NCI-H1436 (cell line): ENCODE measurements around the gene CYP26C1.
A peak's percentile ranks its signal among the peaks of the same experiment; 100 is the strongest.

Source experiments
- DNase-seq: peaks from one replicate; lab custom pipeline; 2025; lab: John Stamatoyannopoulos, UW

Gene CYP26C1

DNA sequence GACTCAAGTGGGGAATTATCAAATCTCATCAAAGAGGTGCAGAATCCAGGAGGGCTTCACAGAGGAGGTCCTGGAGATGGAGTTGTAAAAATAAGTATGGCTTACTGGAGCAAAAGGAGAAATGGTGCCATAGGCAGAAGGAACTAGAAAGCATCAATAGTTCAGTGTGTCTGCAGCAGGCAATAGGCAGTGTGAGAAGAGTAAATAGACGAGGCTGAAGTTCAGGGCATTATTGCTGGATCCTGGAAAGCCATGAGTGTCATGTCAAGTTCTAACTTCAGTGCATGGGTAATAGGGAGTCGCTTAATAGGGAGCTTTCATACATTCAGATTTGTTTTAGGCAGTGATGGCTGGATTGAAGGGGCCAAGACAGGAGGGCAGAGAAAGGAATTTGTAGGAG is 52.4 kb downstream of the CYP26C1 start:
- no peak for DNase-seq

DNA sequence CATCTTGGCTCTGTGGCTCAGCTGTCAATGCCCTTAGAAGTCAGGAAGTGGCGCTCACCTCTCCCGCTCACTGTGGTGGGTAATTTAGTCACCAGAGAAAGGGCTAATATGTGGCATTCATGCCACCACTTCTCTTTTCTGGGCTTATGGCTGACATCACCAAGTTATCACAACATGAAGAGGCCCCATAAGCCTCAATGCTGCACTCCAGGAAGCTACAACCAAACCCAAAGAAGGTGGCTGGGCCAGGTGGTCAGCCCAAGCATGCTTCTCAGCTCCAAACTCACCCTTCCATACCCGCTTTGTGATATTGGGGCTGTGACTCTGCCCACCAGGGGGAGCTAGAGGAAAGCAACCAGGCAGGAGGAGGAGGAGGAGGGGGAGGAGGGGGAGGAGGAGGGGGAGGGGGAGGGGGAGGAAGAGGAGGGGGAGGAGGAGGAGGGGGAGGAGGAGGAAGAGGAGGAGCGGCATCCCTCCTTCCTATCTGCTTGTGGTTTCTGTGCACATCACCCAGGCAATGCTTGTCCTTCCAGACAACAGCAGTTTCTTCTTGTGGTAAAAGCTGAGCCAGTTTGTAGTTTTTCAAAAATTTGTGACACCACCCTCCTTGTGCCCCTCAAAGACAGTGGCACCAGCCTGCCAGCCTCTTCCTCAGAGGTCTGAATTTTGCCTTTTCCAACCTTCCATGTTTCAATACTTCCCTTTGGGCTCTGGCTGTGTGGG is 55.2 kb downstream of the CYP26C1 start:
- DNase-seq, result peak; percentile 15
